ENCODE data around the gene FLACC1.

DNA sequence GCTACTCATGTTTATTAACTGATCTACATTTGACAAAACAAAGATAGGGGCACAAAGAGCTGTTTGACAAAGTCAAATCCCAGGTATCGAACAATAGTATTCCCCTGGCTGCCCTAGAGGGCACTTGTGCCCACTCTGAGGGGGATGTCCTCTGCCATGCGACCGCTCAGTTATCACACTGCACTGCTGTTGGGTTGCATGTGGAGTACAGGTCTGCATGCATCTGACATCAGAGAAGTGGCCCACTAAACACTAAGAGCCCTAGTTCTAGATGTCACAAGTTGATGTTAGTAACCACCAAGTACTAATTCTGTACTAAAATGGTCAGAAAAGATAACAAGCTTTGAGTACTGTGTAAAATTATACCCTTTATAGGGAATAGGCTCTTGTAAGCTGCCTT lies 20.1 kb upstream of the FLACC1 start:
- TF ChIP-seq, protein P1, sequence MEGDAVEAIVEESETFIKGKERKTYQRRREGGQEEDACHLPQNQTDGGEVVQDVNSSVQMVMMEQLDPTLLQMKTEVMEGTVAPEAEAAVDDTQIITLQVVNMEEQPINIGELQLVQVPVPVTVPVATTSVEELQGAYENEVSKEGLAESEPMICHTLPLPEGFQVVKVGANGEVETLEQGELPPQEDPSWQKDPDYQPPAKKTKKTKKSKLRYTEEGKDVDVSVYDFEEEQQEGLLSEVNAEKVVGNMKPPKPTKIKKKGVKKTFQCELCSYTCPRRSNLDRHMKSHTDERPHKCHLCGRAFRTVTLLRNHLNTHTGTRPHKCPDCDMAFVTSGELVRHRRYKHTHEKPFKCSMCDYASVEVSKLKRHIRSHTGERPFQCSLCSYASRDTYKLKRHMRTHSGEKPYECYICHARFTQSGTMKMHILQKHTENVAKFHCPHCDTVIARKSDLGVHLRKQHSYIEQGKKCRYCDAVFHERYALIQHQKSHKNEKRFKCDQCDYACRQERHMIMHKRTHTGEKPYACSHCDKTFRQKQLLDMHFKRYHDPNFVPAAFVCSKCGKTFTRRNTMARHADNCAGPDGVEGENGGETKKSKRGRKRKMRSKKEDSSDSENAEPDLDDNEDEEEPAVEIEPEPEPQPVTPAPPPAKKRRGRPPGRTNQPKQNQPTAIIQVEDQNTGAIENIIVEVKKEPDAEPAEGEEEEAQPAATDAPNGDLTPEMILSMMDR (IDR thresholded peaks at IDR 0.05; ENCODE audit: control extremely low read depth in 1 of 3, insufficient read depth in 1 of 3, low read depth in 1 of 3, low read length in 3 of 3): no peak
- TF ChIP-seq EZH2 (IDR thresholded peaks at IDR 0.05; ENCODE audit: low read depth, low read length, severe bottlenecking) (no peak), POLR2A (IDR thresholded peaks at IDR 0.05; ENCODE audit: control extremely low read depth in 1 of 2, low read depth in 2 of 2, low read length in 2 of 2) (no peak)

Data from H1 (cell line).